ENCODE measurements around the gene SMIM35.

SMIM35 gene

GRCh38 chr11:118079491-118079890 lies 7.3 kb downstream of the SMIM35 start:
- H3K9ac ChIP-seq (ENCODE audit: insufficient read length): no peak overlapping the region
- H3K27ac ChIP-seq: no peak overlapping the region
- H3K4me3 ChIP-seq: no peak overlapping the region
- no peaks in the 10 kb centered on the region for H3K9me3 ChIP-seq (ENCODE audit: low read depth, low read length)
- no peaks in the 10 kb centered on the region for H3K36me3 ChIP-seq (ENCODE audit: insufficient read depth, low read length)
- TF ChIP-seq FOXP2 (optimal IDR thresholded peaks at IDR 0.05; ENCODE audit: control extremely low read depth, extremely low read length, insufficient read depth) (no peak), EZH2 (IDR thresholded peaks at IDR 0.05) (no peak), POLR2AphosphoS5 (IDR thresholded peaks at IDR 0.05; ENCODE audit: borderline replicate concordance, low read depth, low read length) (no peak)
- DNase-seq (ENCODE audit: low read depth, low spot score): no peak

DNA sequence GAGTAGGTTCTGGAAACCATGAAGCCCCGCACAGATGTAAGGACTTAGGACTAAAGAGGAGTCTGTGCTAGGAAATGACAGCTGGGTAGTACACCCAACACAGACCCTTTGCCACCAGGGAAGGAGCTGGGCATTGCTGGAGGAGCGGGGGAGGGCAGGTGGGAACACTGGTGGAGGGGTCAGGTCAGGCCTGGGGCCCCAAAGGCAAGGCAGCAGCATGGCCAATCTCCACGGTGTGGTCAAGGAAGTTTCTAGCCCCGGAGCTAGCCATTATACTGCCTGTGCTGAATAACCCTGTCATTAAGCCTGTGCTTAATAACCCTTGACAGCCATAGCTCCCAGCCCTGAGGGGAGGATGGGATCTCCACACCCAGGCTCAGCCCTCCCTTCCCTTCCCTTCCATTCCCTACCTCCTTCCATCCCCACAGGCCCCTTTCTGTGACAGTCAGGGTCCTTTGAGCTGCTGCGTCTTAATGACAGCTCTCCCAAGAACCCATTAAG lies 7.8 kb downstream of the SMIM35 start:
- Histone ChIP-seq H3K27ac (no peak overlapping the region), H3K9me3 (ENCODE audit: low read depth, low read length) (no peaks in the 10 kb centered on the region), H3K36me3 (ENCODE audit: insufficient read depth, low read length) (no peaks in the 10 kb centered on the region), H3K4me3 (no peak overlapping the region), H3K9ac (ENCODE audit: insufficient read length) (no peak overlapping the region)
- TF ChIP-seq POLR2AphosphoS5 (IDR thresholded peaks at IDR 0.05; ENCODE audit: borderline replicate concordance, low read depth, low read length) (no peak), FOXP2 (optimal IDR thresholded peaks at IDR 0.05; ENCODE audit: control extremely low read depth, extremely low read length, insufficient read depth) (no peak)
- DNase-seq (ENCODE audit: low read depth, low spot score): no peak

GRCh38 chr11:118076754-118077281 lies 9.9 kb downstream of the SMIM35 start, which contains the start of gene TMPRSS4:
Gene TMPRSS4, plus strand, starts transcription at chr11:118077078. Its CDS starts 225 bp downstream, at chr11:118077303.
- no peak for TF ChIP-seq POLR2AphosphoS5 (IDR thresholded peaks at IDR 0.05; ENCODE audit: borderline replicate concordance, low read depth, low read length)
- no peak for TF ChIP-seq EZH2 (IDR thresholded peaks at IDR 0.05)
- TF ChIP-seq FOXP2 (optimal IDR thresholded peaks at IDR 0.05; ENCODE audit: control extremely low read depth, extremely low read length, insufficient read depth): no peak
- Histone ChIP-seq H3K4me3 (no peak within 1 kb of the TSS), H3K36me3 (ENCODE audit: insufficient read depth, low read length) (no peaks in the 10 kb centered on the region), H3K9ac (ENCODE audit: insufficient read length) (no peak within 1 kb of the TSS), H3K9me3 (ENCODE audit: low read depth, low read length) (no peaks in the 10 kb centered on the region), H3K27ac (no peak within 1 kb of the TSS)
- DNase-seq (ENCODE audit: low read depth, low spot score): no peak

- Histone ChIP-seq H3K27ac (no peak overlapping the region), H3K4me3 (no peak overlapping the region), H3K9me3 (ENCODE audit: low read depth, low read length) (no peaks in the 10 kb centered on the region), H3K9ac (ENCODE audit: insufficient read length) (no peak overlapping the region), H3K36me3 (ENCODE audit: insufficient read depth, low read length) (no peaks in the 10 kb centered on the region)
- DNase-seq (ENCODE audit: low read depth, low spot score): no peak
- TF ChIP-seq POLR2AphosphoS5 (IDR thresholded peaks at IDR 0.05; ENCODE audit: borderline replicate concordance, low read depth, low read length): no peak
- no peak for TF ChIP-seq EZH2 (IDR thresholded peaks at IDR 0.05)
- no peak for TF ChIP-seq FOXP2 (optimal IDR thresholded peaks at IDR 0.05; ENCODE audit: control extremely low read depth, extremely low read length, insufficient read depth)
These were observed 12.0 kb downstream of the SMIM35 start for GRCh38 chr11:118074785-118075184.

- TF ChIP-seq EZH2 (IDR thresholded peaks at IDR 0.05) (no peak), FOXP2 (optimal IDR thresholded peaks at IDR 0.05; ENCODE audit: control extremely low read depth, extremely low read length, insufficient read depth) (no peak), POLR2AphosphoS5 (IDR thresholded peaks at IDR 0.05; ENCODE audit: borderline replicate concordance, low read depth, low read length) (no peak)
- H3K36me3 ChIP-seq (ENCODE audit: insufficient read depth, low read length): no peaks in the 10 kb centered on the region
- DNase-seq (ENCODE audit: low read depth, low spot score): no peak
- H3K27ac ChIP-seq: no peak overlapping the region
- H3K9ac ChIP-seq (ENCODE audit: insufficient read length): no peak overlapping the region
- no peaks in the 10 kb centered on the region for H3K9me3 ChIP-seq (ENCODE audit: low read depth, low read length)
- H3K4me3 ChIP-seq: no peak overlapping the region
These were observed 12.6 kb downstream of the SMIM35 start for GRCh38 chr11:118074091-118074685.

GRCh38 chr11:118073554-118073953 lies 13.2 kb downstream of the SMIM35 start:
- no peak for DNase-seq (ENCODE audit: low read depth, low spot score)
- Histone ChIP-seq H3K4me3 (no peak overlapping the region), H3K27ac (no peak overlapping the region), H3K36me3 (ENCODE audit: insufficient read depth, low read length) (no peaks in the 10 kb centered on the region), H3K9ac (ENCODE audit: insufficient read length) (no peak overlapping the region), H3K9me3 (ENCODE audit: low read depth, low read length) (no peaks in the 10 kb centered on the region)
- TF ChIP-seq EZH2 (IDR thresholded peaks at IDR 0.05) (no peak), FOXP2 (optimal IDR thresholded peaks at IDR 0.05; ENCODE audit: control extremely low read depth, extremely low read length, insufficient read depth) (no peak), POLR2AphosphoS5 (IDR thresholded peaks at IDR 0.05; ENCODE audit: borderline replicate concordance, low read depth, low read length) (no peak)

DNA sequence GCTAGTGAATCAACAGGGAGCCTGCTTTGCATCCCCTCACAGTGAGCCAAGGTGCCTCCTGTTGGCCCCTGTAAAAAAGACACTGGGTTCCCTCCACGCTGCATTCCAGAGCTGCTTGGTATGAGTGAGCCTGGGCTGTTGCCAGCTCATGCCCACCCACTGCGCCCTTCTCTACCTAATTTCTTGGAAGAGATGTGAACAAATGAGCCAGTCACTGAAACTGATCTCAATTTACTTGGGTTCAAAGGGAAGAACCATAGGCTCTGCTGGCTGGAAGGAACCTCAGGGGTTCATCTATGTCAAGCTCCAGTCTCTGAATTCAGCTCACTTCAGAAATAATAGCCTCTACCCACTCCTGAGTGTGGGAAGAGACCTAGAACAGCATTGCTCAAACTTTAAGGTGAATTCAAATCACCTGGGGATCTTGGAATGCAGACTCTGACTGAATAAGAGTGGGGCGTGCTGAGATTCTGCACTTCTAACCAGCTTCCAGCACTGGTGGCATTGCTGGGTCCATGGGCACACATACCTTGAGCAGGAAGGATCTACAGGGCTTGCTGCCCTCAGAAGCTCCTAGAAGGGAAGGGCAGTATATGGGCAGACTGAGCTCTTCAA lies 15.2 kb downstream of the SMIM35 start:
- Histone ChIP-seq H3K36me3 (ENCODE audit: insufficient read depth, low read length) (no peaks in the 10 kb centered on the region), H3K9me3 (ENCODE audit: low read depth, low read length) (no peaks in the 10 kb centered on the region), H3K27ac (no peak overlapping the region), H3K9ac (ENCODE audit: insufficient read length) (no peak overlapping the region), H3K4me3 (no peak overlapping the region)
- DNase-seq (ENCODE audit: low read depth, low spot score): no peak
- TF ChIP-seq POLR2AphosphoS5 (IDR thresholded peaks at IDR 0.05; ENCODE audit: borderline replicate concordance, low read depth, low read length): no peak
- no peak for TF ChIP-seq EZH2 (IDR thresholded peaks at IDR 0.05)
- no peak for TF ChIP-seq FOXP2 (optimal IDR thresholded peaks at IDR 0.05; ENCODE audit: control extremely low read depth, extremely low read length, insufficient read depth)

GRCh38 chr11:118068945-118069612 lies 17.7 kb downstream of the SMIM35 start:
- H3K9me3 ChIP-seq (ENCODE audit: low read depth, low read length): no peaks in the 10 kb centered on the region
- H3K4me3 ChIP-seq: no peak overlapping the region
- H3K27ac ChIP-seq: no peak overlapping the region
- TF ChIP-seq EZH2 (IDR thresholded peaks at IDR 0.05) (no peak), POLR2AphosphoS5 (IDR thresholded peaks at IDR 0.05; ENCODE audit: borderline replicate concordance, low read depth, low read length) (no peak), FOXP2 (optimal IDR thresholded peaks at IDR 0.05; ENCODE audit: control extremely low read depth, extremely low read length, insufficient read depth) (no peak)
- no peaks in the 10 kb centered on the region for H3K36me3 ChIP-seq (ENCODE audit: insufficient read depth, low read length)
- no peak overlapping the region for H3K9ac ChIP-seq (ENCODE audit: insufficient read length)
- DNase-seq (ENCODE audit: low read depth, low spot score): no peak
